Measurements from ENCODE around the gene ADAMTSL2.
"Not testable (repeated sequence)": the region's sequence is repeated elsewhere in the genome, so short reads cannot be mapped to it uniquely, and the experiment has no call there.

ADAMTSL2 gene

GRCh38 chr9:133562611-133563290, 28.2 kb downstream of the ADAMTSL2 start:
- TF ChIP-seq CTCF (IDR thresholded peaks at IDR 0.05; ENCODE audit: low read depth, low read length): no peak

GRCh38 chr9:133563291-133563796, 28.8 kb downstream of the ADAMTSL2 start:
- no peak for TF ChIP-seq CTCF (IDR thresholded peaks at IDR 0.05; ENCODE audit: low read depth, low read length)
- no peak overlapping the region for H3K4me3 ChIP-seq (ENCODE audit: low read depth, low read length)

More at GRCh38 chr9:133562611-133563290, 28.2 kb downstream of the ADAMTSL2 start:
- no peak overlapping the region for H3K4me3 ChIP-seq (ENCODE audit: low read depth, low read length)

- H3K4me3 ChIP-seq (ENCODE audit: low read depth, low read length): not testable (repeated sequence)
Observed at GRCh38 chr9:133563814-133564213, 29.3 kb downstream of the ADAMTSL2 start.

- no peak overlapping the region for H3K4me3 ChIP-seq (ENCODE audit: low read depth, low read length)
- no peak for TF ChIP-seq CTCF (IDR thresholded peaks at IDR 0.05; ENCODE audit: low read depth, low read length)
Observed at GRCh38 chr9:133564451-133565116, 30.1 kb downstream of the ADAMTSL2 start.

- no peak overlapping the region for H3K4me3 ChIP-seq (ENCODE audit: low read depth, low read length)
- no peak for TF ChIP-seq CTCF (IDR thresholded peaks at IDR 0.05; ENCODE audit: low read depth, low read length)
Observed at GRCh38 chr9:133566382-133566781, 31.9 kb downstream of the ADAMTSL2 start.

- no peak for TF ChIP-seq CTCF (IDR thresholded peaks at IDR 0.05; ENCODE audit: low read depth, low read length)
- H3K4me3 ChIP-seq (ENCODE audit: low read depth, low read length): no peak overlapping the region
Observed at GRCh38 chr9:133566817-133567216, 32.3 kb downstream of the ADAMTSL2 start.

- no peak overlapping the region for H3K4me3 ChIP-seq (ENCODE audit: low read depth, low read length)
- no peak for TF ChIP-seq CTCF (IDR thresholded peaks at IDR 0.05; ENCODE audit: low read depth, low read length)
Observed at GRCh38 chr9:133568186-133568585, 33.7 kb downstream of the ADAMTSL2 start.

Data from WI38 (cell line).